A204.1 (cell line): ENCODE measurements around the gene RPL23.

Experiments
- FAIRE-seq: peaks from 2 replicates; lab custom pipeline; 2012; peaks lifted over from hg19 to GRCh38; lab: Jason Lieb, UNC

RPL23 gene

GRCh38 chr17:38883592-38884526, 30.3 kb upstream of the RPL23 start:
- no peak for FAIRE-seq

GRCh38 chr17:38882870-38883269, 29.3 kb upstream of the RPL23 start:
- no peak for FAIRE-seq

- FAIRE-seq: no peak
Observed at GRCh38 chr17:38881600-38882191, 28.2 kb upstream of the RPL23 start.

GRCh38 chr17:38879878-38880665, 26.6 kb upstream of the RPL23 start:
- FAIRE-seq: no peak

GRCh38 chr17:38877130-38877851, 23.8 kb upstream of the RPL23 start:
- FAIRE-seq: no peak

GRCh38 chr17:38875477-38876075, 22.1 kb upstream of the RPL23 start:
- no peak for FAIRE-seq

GRCh38 chr17:38874505-38875400, 21.2 kb upstream of the RPL23 start:
- no peak for FAIRE-seq

- no peak for FAIRE-seq
Observed at GRCh38 chr17:38873640-38874380, 20.3 kb upstream of the RPL23 start.

- FAIRE-seq: no peak
Observed at GRCh38 chr17:38872671-38873385, 19.3 kb upstream of the RPL23 start.

- no peak for FAIRE-seq
Observed at GRCh38 chr17:38872027-38872511, 18.5 kb upstream of the RPL23 start.

- FAIRE-seq: no peak
Observed at GRCh38 chr17:38871247-38872015, 17.9 kb upstream of the RPL23 start.

- no peak for FAIRE-seq
Observed at GRCh38 chr17:38870259-38871165, 17.0 kb upstream of the RPL23 start.

GRCh38 chr17:38869526-38870258, 16.2 kb upstream of the RPL23 start, which contains the start of gene LASP1:
Gene LASP1 (plus strand): TSS chr17:38870058. CDS start chr17:38870190, 132 bp downstream.
- FAIRE-seq: no peak

- FAIRE-seq: no peak
Observed at GRCh38 chr17:38868817-38869525, 15.4 kb upstream of the RPL23 start.

- no peak for FAIRE-seq
Observed at GRCh38 chr17:38867968-38868816, 14.7 kb upstream of the RPL23 start.
